Neural progenitor cell (in vitro differentiated cells): ENCODE data around the gene OTUD5. TPM values are rescaled to one million over a fixed set of nuclear protein-coding genes. Genes with fewer than 3 reads are reported as not detected.

Experiments used
- DNase-seq: peaks from one replicate; pipeline ENCODE4 v3.0.0-alpha.2; 2016; ENCODE audit warnings: low spot score
- H2AFZ ChIP-seq: fragments of 200-600 bp; sonication (generic); replicated peaks from 2 replicates; pipeline ENCODE4 v1.6.1; 2016; ENCODE audit warnings: antibody characterized with exemption
- H3F3A ChIP-seq: fragments of 200-600 bp; sonication (generic); 2 replicates; pipeline ENCODE4 v1.6.1; 2016; ENCODE audit warnings: antibody characterized with exemption, low read depth
- H3K27ac ChIP-seq: fragments of 200-600 bp; sonication (generic); 2 replicates; pipeline ENCODE4 v1.5.1; 2016; ENCODE audit warnings: mild to moderate bottlenecking
- H3K27me3 ChIP-seq: fragments of 200-600 bp; sonication (generic); 2 replicates; pipeline ENCODE4 v1.6.1; 2016; ENCODE audit warnings: mild to moderate bottlenecking, moderate library complexity
- H3K36me3 ChIP-seq: fragments of 200-600 bp; sonication (generic); 2 replicates; pipeline ENCODE4 v1.5.1; 2016
- H3K4me1 ChIP-seq: fragments of 200-600 bp; sonication (generic); 2 replicates; pipeline ENCODE4 v1.6.1; 2016; ENCODE audit warnings: mixed run types
- H3K4me2 ChIP-seq: fragments of 200-600 bp; sonication (generic); 2 replicates; pipeline ENCODE4 v1.6.1; 2016
- H3K4me3 ChIP-seq: fragments of 200-600 bp; sonication (generic); 2 replicates; pipeline ENCODE4 v1.5.1; 2016
- H3K79me2 ChIP-seq: fragments of 200-600 bp; sonication (generic); 2 replicates; pipeline ENCODE4 v1.6.1; 2016; ENCODE audit warnings: low read depth
- H3K9ac ChIP-seq: fragments of 200-600 bp; sonication (generic); 2 replicates; pipeline ENCODE4 v1.6.1; 2016
- H3K9me3 ChIP-seq: fragments of 200-600 bp; sonication (generic); 2 replicates; pipeline ENCODE4 v1.5.1; 2016; ENCODE audit warnings: low read depth
- H4K20me1 ChIP-seq: fragments of 200-600 bp; sonication (generic); 2 replicates; pipeline ENCODE4 v1.6.1; 2016; ENCODE audit warnings: low read depth
- H3K27ac Mint-ChIP-seq: 3 replicates; pipeline ENCODE4 v1.8.0; 2021; ENCODE audit warnings: mixed read lengths
- H3K27me3 Mint-ChIP-seq: 2 replicates; pipeline ENCODE4 v1.8.0; 2022; ENCODE audit warnings: low read depth, mild to moderate bottlenecking, inconsistent platforms, moderate library complexity, mixed read lengths; ENCODE audit not compliant: insufficient read depth
- H3K36me3 Mint-ChIP-seq: 3 replicates; pipeline ENCODE4 v1.8.0; 2021; ENCODE audit warnings: mixed read lengths
- H3K4me1 Mint-ChIP-seq: 3 replicates; pipeline ENCODE4 v1.8.0; 2021; ENCODE audit warnings: mixed read lengths
- H3K4me3 Mint-ChIP-seq: 3 replicates; pipeline ENCODE4 v1.8.0; 2021; ENCODE audit warnings: mild to moderate bottlenecking, moderate library complexity, mixed read lengths
- H3K9me3 Mint-ChIP-seq: 3 replicates; pipeline ENCODE4 v1.8.0; 2020; ENCODE audit warnings: mixed read lengths
- CTCF ChIP-seq: fragments of 200-600 bp; sonication (generic); IDR thresholded peaks from 2 replicates; pipeline ENCODE4 v1.5.1; 2017; ENCODE audit warnings: antibody characterized with exemption, mild to moderate bottlenecking
- EZH2 ChIP-seq: fragments of 200-600 bp; sonication (generic); IDR thresholded peaks from 2 replicates; pipeline ENCODE4 v1.6.1; 2017; ENCODE audit warnings: antibody characterized with exemption, mild to moderate bottlenecking, moderate library complexity
- EZH2phosphoT487 ChIP-seq: fragments of 200-600 bp; sonication (generic); IDR thresholded peaks from 2 replicates; pipeline ENCODE4 v1.6.1; 2017; ENCODE audit warnings: antibody characterized with exemption
- total RNA-seq: library from RNA; depleted of rRNA; stranded (reverse); fragments of >200 nt; gene quantifications from 2 replicates; pipeline ENCODE4 v1.2.3, GENCODE V29; 2015; ENCODE audit warnings: low replicate concordance

Gene OTUD5
- total RNA-seq, 1 donor from 2014 or later, result 38.6 TPM

- Mint-ChIP-seq H3K4me3 (no peak overlapping the region), H3K4me1 (no peaks in the 10 kb centered on the region), H3K27ac (no peak overlapping the region), H3K9me3 (peaks cover 17% of the 10 kb centered on the region), H3K27me3 (no peaks in the 10 kb centered on the region), H3K36me3 (peaks cover 7% of the 10 kb centered on the region)
- Histone ChIP-seq H3K4me1 (no peaks in the 10 kb centered on the region), H3K9me3 (no peaks in the 10 kb centered on the region), H4K20me1 (no peaks in the 10 kb centered on the region), H3K27ac (no peak overlapping the region), H3F3A (no peaks in the 10 kb centered on the region), H3K36me3 (no peaks in the 10 kb centered on the region), H3K27me3 (no peaks in the 10 kb centered on the region), H3K9ac (no peak overlapping the region), H3K4me2 (no peak overlapping the region), H3K4me3 (no peak overlapping the region), H3K79me2 (peaks cover 8% of the 10 kb centered on the region), H2AFZ (no peak overlapping the region)
- no peak for TF ChIP-seq EZH2phosphoT487
- TF ChIP-seq EZH2, result no peak
- TF ChIP-seq CTCF, result no peak
- DNase-seq, result no peak
Measured at GRCh38 chrX:48904180-48904579, 53.2 kb downstream of the OTUD5 start.

GRCh38 chrX:48903290-48903689, 54.1 kb downstream of the OTUD5 start:
- Histone ChIP-seq H4K20me1 (no peaks in the 10 kb centered on the region), H3K4me3 (no peak overlapping the region), H3F3A (no peaks in the 10 kb centered on the region), H3K27ac (no peak overlapping the region), H3K36me3 (no peaks in the 10 kb centered on the region), H3K4me2 (no peak overlapping the region), H3K9me3 (no peaks in the 10 kb centered on the region), H2AFZ (no peak overlapping the region), H3K9ac (no peak overlapping the region), H3K4me1 (no peaks in the 10 kb centered on the region), H3K27me3 (no peaks in the 10 kb centered on the region), H3K79me2 (peaks cover 16% of the 10 kb centered on the region)
- Mint-ChIP-seq H3K4me3 (no peak overlapping the region), H3K4me1 (peaks cover 3% of the 10 kb centered on the region), H3K27ac (no peak overlapping the region), H3K27me3 (peaks cover 2% of the 10 kb centered on the region), H3K9me3 (peaks cover 12% of the 10 kb centered on the region), H3K36me3 (peaks cover 7% of the 10 kb centered on the region)
- DNase-seq, result no peak
- TF ChIP-seq CTCF (no peak), EZH2phosphoT487 (no peak), EZH2 (no peak)

GRCh38 chrX:48902776-48903175, 54.6 kb downstream of the OTUD5 start:
- Mint-ChIP-seq H3K4me3 (no peak overlapping the region), H3K4me1 (peaks cover 3% of the 10 kb centered on the region), H3K9me3 (peaks cover 12% of the 10 kb centered on the region), H3K27ac (no peak overlapping the region), H3K27me3 (peaks cover 2% of the 10 kb centered on the region), H3K36me3 (peaks cover 7% of the 10 kb centered on the region)
- H3K79me2 ChIP-seq, result peaks cover 16% of the 10 kb centered on the region
- H3K27me3 ChIP-seq, result no peaks in the 10 kb centered on the region
- H3K27ac ChIP-seq, result no peak overlapping the region
- DNase-seq, result no peak
- H2AFZ ChIP-seq, result no peak overlapping the region
- no peak overlapping the region for H3K9ac ChIP-seq
- no peaks in the 10 kb centered on the region for H3F3A ChIP-seq
- no peak for TF ChIP-seq CTCF
- no peak for TF ChIP-seq EZH2phosphoT487
- no peak for TF ChIP-seq EZH2
- no peaks in the 10 kb centered on the region for H3K9me3 ChIP-seq
- no peak overlapping the region for H3K4me3 ChIP-seq
- H3K4me1 ChIP-seq, result no peaks in the 10 kb centered on the region
- no peaks in the 10 kb centered on the region for H4K20me1 ChIP-seq
- no peaks in the 10 kb centered on the region for H3K36me3 ChIP-seq
- H3K4me2 ChIP-seq, result no peak overlapping the region
